BJ (cell line): ENCODE measurements around the gene TRABD. TPM values are rescaled to one million over a fixed set of nuclear protein-coding genes. Genes with fewer than 3 reads are reported as not detected.
A peak's percentile ranks its signal among the peaks of the same experiment; 100 is the strongest.
"Not testable (repeated sequence)": the region's sequence is repeated elsewhere in the genome, so short reads cannot be mapped to it uniquely, and the experiment has no call there.

Source experiments
- CTCF ChIA-PET: fragments of 350-600 bp; formaldehyde crosslinking; extraction: SDS; loops from one replicate; lab custom pipeline; 2021; ENCODE audit warnings: antibody characterized with exemption, inconsistent platforms; lab: Yijun Ruan, JAX
- POLR2A ChIA-PET: fragments of 300-600 bp; sonication (Branson Sonifier 250); formaldehyde crosslinking; extraction: SDS; loops from one replicate; lab custom pipeline; 2021; ENCODE audit warnings: antibody characterized with exemption; lab: Charles Lee
- DNase-seq: peaks from one replicate; pipeline ENCODE4 v3.0.0-alpha.2; 2011; ENCODE audit warnings: low read depth
- H3K27me3 ChIP-seq: 2 replicates; pipeline ENCODE4 v1.6.0; 2011; ENCODE audit warnings: low read length; ENCODE audit not compliant: control insufficient read depth, insufficient read depth
- H3K36me3 ChIP-seq: 2 replicates; pipeline ENCODE4 v1.5.1; 2011; ENCODE audit warnings: low read length; ENCODE audit not compliant: control insufficient read depth, insufficient read depth
- H3K4me3 ChIP-seq: 2 replicates; pipeline ENCODE4 v1.5.1; 2011; ENCODE audit warnings: low read depth, mild to moderate bottlenecking, control low read depth, low read length
- polyA plus RNA-seq: library from polyadenylated mRNA; depleted of rRNA; stranded (reverse); fragments of >200 nt; gene quantifications from 2 replicates; pipeline ENCODE4 v1.2.3, GENCODE V29; 2011
- TF ChIP-seq, protein P1 (sequence below): IDR thresholded peaks from 2 replicates; pipeline ENCODE4 v1.5.1; 2011; ENCODE audit warnings: low read depth, mild to moderate bottlenecking, control low read depth, inconsistent platforms, low read length, moderate library complexity; ENCODE audit not compliant: insufficient read depth

TRABD gene
- polyA plus RNA-seq, 1 experiment: 31.5 TPM

DNA sequence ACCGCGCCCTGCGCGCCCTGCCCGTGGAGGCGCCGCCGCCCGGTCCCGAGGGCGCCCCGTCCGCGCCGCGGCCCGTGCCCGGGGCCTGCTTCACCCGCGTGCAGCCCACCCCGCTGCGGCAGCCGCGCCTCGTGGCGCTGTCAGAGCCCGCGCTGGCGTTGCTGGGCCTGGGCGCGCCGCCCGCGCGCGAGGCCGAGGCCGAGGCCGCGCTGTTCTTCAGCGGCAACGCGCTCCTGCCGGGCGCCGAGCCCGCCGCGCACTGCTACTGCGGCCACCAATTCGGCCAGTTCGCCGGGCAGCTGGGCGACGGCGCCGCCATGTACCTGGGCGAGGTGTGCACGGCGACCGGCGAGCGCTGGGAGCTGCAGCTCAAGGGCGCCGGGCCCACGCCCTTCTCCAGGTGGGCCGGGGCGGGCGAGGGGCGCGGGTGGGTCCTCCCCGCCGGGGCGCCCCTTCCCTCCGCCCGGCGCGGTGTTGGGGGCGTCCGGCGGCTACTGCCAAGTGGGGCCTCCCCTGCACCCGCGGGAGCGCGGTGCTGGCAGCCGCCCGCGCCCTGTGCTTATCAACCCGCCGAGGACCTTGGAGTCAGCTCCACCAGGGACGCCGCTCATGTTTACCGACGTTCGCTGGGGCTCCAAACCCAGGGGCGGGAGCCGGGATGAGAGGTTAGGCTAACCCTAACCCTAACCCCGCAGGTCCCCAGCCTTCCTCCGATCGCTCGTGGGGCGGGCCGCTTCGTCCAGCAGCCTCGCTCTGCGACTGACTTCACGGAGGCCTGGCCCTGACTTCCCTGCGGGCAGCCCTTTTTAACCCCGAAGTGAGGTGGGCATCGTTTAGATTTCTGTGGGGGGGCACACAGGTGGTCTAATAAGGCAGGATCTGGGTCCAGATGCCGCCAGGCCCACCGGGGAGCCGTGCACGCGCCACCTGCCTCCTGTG lies 15.7 kb downstream of the TRABD start:
- no peak for DNase-seq
- H3K36me3 ChIP-seq: peaks cover 14% of the 10 kb centered on the region
- TF ChIP-seq, protein P1, sequence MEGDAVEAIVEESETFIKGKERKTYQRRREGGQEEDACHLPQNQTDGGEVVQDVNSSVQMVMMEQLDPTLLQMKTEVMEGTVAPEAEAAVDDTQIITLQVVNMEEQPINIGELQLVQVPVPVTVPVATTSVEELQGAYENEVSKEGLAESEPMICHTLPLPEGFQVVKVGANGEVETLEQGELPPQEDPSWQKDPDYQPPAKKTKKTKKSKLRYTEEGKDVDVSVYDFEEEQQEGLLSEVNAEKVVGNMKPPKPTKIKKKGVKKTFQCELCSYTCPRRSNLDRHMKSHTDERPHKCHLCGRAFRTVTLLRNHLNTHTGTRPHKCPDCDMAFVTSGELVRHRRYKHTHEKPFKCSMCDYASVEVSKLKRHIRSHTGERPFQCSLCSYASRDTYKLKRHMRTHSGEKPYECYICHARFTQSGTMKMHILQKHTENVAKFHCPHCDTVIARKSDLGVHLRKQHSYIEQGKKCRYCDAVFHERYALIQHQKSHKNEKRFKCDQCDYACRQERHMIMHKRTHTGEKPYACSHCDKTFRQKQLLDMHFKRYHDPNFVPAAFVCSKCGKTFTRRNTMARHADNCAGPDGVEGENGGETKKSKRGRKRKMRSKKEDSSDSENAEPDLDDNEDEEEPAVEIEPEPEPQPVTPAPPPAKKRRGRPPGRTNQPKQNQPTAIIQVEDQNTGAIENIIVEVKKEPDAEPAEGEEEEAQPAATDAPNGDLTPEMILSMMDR: no peak
- no peaks in the 10 kb centered on the region for H3K27me3 ChIP-seq
- CTCF ChIA-PET: interaction anchor here (1.0 to 1.1 kb wide), 2 partner anchors 9 to 297 kb away, joined by 4 to 5 read pairs; no protein-coding TSS in a partner anchor
- POLR2A ChIA-PET: no interaction called here
- H3K4me3 ChIP-seq: peak overlapping the region; percentile 61

DNA sequence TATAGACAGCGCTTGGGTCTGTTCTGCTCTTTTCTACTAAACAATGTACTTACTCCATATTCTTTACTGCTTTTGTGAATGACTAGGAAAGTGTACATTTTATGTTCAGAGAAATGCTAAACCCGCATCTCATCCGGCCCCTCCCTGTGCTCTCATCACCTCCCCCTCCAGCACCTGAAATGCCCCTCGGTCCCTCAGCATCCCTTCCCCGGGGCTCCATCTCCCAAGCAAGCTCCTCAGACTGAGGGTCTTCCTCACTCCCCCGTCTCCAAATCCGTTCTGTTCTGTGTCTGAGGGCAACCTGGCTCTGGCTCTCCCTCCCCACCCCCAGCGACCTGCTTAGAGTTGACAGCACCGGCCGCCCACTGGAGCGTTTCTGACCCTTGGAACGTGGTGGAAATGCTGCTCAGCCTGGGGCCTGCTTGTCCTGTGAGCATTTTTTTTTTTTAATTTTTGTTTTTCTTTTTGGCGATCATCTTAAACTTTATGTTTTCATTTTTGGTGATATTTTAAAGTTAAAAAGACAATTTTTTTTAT lies 16.5 kb downstream of the TRABD start:
- TF ChIP-seq, protein P1: no peak
- DNase-seq: no peak

DNA sequence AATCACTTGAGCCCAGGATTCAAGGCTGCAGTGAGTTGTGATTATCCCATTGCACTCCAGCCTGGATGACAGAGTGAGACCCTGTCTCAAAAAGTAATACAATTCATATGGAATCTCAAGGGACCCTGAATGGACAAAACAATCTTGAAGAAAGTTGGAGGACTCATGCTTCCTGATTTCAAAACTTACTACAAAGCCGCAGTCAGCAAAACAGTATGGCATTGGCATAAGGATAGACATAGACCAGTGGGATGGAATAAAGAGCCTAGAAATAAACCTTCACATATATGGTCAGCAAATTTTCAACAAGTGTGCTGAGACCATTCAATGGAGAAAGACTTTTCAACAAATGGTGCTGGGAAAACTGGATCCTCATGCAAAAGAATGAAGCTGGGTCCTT lies 17.6 kb downstream of the TRABD start:
- Histone ChIP-seq H3K27me3 (no peaks in the 10 kb centered on the region), H3K36me3 (peaks cover 12% of the 10 kb centered on the region), H3K4me3 (no peak overlapping the region)
- no peak for DNase-seq
- ChIA-PET POLR2A (no interaction called here), CTCF (interaction anchor here (1.3 kb wide), 1 partner anchor 13 kb away, joined by 3 read pairs; no protein-coding TSS in a partner anchor)
- TF ChIP-seq, protein P1: no peak

More for the DNA sequence above, 16.5 kb downstream of the TRABD start:
- H3K27me3 ChIP-seq: no peaks in the 10 kb centered on the region
- H3K4me3 ChIP-seq: peak overlapping the region; percentile 61
- POLR2A ChIA-PET: no interaction called here
- CTCF ChIA-PET: no interaction called here
- H3K36me3 ChIP-seq: peaks cover 12% of the 10 kb centered on the region

DNA sequence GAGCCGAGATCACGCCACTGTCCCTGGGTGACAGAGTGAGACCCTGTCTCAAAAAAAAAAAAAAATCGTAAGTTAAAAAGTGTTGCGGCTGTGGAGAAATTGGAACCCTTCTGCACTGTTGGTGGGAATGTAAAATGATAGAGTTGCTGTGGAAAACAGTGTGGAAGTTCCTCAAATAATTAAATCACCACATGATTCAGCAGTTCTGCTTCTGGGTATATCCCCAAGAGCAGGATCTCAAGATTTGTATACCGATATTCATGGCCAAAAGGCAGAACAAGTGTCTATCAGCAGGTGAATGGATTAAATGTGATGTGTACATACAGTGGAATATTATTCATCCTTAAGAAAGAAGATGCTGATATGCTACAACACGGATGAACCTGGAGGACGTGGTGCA lies 18.9 kb downstream of the TRABD start:
- DNase-seq: no peak
- ChIA-PET CTCF (no interaction called here), POLR2A (no interaction called here)
- Histone ChIP-seq H3K4me3 (no peak overlapping the region), H3K36me3 (peaks cover 13% of the 10 kb centered on the region), H3K27me3 (no peaks in the 10 kb centered on the region)
- TF ChIP-seq, protein P1: no peak

DNA sequence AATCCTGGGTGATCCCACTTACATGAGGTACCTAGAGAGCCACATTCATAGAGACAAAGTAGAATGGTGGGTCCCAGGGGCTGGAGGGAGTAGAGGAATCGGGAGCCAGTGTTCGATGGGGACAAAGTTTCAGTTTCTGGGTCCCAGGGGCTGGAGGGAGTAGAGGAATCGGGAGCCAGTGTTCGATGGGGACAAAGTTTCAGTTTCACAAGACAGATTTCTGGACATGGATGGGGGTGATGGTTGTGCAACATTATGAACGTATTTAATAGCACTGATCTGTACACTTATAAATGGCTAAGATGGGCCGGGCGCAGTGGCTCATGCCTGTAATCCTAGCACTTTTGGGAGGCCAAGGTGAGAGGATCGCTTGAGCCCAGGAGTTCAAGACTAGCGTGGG lies 19.3 kb downstream of the TRABD start:
- DNase-seq, H3K4me3 ChIP-seq, POLR2A ChIA-PET, H3K27me3 ChIP-seq: not testable (repeated sequence)
- CTCF ChIA-PET: interaction anchor here (0.7 kb wide), 1 partner anchor 14 kb away, joined by 3 read pairs; no protein-coding TSS in a partner anchor
- peaks cover 15% of the 10 kb centered on the region for H3K36me3 ChIP-seq
